Fibroblast of pulmonary artery (primary cell): ENCODE data around the gene SULT1C2.

ENCODE experiments used
- DNase-seq: peaks from one replicate; pipeline ENCODE4 v3.0.0-alpha.2; 2010; ENCODE audit warnings: low read depth
- H3K4me3 ChIP-seq: replicated peaks from 2 replicates; pipeline ENCODE4 v1.5.1; 2011; ENCODE audit warnings: low read depth, mild to moderate bottlenecking, control low read depth, low read length, moderate library complexity
- TF ChIP-seq, protein P1 (sequence below): IDR thresholded peaks from 2 replicates; pipeline ENCODE4 v1.5.1; 2011; ENCODE audit warnings: mild to moderate bottlenecking, control low read depth, low read length, inconsistent platforms; ENCODE audit errors: missing control alignments

The SULT1C2 gene

DNA sequence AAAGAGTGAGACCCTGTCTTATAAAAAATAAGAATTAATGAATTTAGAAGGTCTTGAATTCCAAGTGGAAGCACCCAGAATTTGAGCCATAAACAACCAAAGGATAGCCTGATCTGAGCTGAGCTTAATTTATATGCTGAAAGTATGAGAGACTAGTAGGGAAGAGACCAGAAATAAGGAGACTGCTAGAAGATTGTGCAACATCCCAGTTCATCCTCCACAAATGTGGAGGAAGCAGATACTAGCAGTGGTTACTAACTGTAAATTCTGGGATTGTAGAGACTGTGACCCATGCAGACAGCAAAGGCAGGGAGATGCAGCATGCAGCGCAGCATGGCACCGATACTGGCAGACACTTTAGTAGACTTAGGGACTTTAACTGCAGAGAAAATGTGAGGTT, 1.5 kb upstream of the SULT1C2 start:
- DNase-seq: no peak

DNA sequence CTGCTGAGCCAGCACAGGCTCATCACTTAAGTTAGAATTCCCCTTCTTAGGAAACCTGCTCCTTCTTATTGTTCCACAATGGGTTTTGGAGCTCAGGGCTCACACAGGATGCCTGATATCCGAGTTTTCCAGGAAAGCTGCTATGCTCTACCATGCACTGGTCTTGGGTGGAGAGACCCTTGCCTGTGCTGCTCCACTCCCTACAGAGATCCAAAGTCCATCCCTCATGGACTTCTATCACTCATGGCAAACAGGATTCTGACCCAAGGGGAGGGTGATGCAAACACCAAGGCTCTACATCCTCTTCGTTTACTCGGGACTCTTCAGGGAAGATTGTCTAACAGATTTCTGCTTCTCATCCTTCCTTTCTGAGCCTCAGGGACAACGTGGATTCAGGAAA, 5.2 kb downstream of the SULT1C2 start:
- no peak for DNase-seq
- TF ChIP-seq, protein P1, sequence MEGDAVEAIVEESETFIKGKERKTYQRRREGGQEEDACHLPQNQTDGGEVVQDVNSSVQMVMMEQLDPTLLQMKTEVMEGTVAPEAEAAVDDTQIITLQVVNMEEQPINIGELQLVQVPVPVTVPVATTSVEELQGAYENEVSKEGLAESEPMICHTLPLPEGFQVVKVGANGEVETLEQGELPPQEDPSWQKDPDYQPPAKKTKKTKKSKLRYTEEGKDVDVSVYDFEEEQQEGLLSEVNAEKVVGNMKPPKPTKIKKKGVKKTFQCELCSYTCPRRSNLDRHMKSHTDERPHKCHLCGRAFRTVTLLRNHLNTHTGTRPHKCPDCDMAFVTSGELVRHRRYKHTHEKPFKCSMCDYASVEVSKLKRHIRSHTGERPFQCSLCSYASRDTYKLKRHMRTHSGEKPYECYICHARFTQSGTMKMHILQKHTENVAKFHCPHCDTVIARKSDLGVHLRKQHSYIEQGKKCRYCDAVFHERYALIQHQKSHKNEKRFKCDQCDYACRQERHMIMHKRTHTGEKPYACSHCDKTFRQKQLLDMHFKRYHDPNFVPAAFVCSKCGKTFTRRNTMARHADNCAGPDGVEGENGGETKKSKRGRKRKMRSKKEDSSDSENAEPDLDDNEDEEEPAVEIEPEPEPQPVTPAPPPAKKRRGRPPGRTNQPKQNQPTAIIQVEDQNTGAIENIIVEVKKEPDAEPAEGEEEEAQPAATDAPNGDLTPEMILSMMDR: no peak
- H3K4me3 ChIP-seq: no peak overlapping the region

More for the DNA sequence above, 1.5 kb upstream of the SULT1C2 start:
- no peak overlapping the region for H3K4me3 ChIP-seq
- TF ChIP-seq, protein P1: no peak

DNA sequence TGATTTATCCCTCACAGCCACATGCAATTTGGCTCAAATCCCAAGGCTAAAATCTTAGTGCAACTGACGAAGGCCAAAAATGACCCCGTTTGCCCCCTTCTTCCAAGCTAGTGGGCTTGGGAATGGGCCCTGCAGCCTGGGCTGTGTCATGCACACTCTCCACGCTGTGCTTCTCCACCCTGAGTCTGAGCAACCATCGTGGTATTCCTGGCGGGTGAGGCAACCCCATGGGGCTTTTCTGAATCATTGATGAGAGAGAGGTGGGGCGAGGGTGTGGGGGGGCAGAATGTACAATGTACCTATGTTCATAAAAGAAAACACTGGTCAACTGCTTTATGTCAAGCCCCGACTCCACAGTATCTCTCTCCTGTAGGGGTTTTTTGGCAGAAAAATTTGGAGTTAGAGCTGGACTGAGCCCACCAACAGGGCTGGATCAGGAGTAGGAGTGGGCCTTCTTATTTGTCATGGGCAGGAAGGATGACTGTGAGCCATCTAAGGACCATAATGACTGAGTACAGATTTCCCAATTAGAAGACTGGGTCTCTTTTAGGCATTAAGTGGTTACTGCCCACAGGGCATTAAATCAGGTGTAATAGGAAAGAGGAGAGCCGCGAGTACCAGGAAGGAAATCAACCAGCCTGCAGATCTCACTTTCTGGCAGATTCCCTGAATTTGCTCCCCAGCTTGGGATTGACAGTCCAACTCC, 8.9 kb downstream of the SULT1C2 start:
- no peak overlapping the region for H3K4me3 ChIP-seq
- peak; percentile 13 for DNase-seq
- TF ChIP-seq, protein P1: no peak

DNA sequence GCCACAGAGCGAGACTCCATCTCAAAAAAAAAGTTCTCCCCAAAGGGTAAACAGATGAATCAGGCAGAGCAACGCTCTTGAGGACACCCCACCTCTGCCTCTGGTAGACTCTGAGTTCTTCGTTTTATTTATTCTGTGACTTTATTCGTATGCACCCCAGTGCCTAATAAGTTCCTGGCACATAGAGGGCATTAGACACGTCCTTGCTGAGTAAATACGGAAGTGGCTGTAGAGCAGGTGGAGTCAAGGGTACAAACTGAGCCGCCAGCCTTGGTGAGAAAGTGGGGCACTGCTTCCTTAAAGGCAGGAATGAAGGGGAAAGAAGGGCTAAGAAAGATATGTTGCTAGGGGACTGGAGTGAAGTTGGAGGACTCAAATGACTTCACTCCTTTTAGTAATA, 12.9 kb downstream of the SULT1C2 start:
- TF ChIP-seq, protein P1: no peak
- H3K4me3 ChIP-seq: no peak overlapping the region
- no peak for DNase-seq

DNA sequence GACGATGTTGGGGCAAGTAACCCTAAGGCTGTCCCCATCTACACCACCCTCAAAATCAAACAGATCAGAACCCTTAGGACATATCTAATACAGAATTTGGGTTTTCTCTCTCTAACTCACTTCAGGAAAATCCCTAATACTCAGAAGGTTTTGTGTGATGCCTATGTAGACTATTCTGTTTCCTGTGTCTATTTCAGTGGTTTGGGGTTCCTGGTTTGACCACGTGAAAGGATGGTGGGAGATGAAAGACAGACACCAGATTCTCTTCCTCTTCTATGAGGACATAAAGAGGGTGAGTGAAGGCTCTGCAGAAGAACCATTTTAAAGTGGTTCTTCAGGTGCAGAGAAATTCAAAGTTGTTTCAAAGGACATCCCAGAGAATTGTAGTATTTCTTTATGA, 16.3 kb downstream of the SULT1C2 start:
- H3K4me3 ChIP-seq: no peak overlapping the region
- no peak for DNase-seq
- TF ChIP-seq, protein P1: no peak

DNA sequence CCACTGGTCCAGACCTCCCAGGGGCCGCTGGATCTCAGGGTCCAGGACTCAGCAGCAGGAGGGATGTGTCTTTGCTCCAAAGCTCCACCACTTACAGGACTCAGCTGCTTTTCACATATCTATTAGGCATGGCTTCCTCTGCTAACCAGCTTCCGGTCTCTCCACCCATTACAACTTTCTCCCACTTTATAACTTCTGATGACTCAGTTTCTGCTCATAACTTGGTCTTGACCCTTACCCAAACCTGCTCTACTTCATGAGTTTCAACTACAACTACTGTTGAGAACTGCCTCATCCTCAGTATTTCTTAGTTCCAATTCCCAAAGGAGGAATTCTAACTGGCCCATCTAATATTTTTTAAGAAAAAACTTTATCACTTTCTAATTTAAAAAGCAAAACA, 17.2 kb downstream of the SULT1C2 start:
- TF ChIP-seq, protein P1: no peak
- no peak overlapping the region for H3K4me3 ChIP-seq
- no peak for DNase-seq

DNA sequence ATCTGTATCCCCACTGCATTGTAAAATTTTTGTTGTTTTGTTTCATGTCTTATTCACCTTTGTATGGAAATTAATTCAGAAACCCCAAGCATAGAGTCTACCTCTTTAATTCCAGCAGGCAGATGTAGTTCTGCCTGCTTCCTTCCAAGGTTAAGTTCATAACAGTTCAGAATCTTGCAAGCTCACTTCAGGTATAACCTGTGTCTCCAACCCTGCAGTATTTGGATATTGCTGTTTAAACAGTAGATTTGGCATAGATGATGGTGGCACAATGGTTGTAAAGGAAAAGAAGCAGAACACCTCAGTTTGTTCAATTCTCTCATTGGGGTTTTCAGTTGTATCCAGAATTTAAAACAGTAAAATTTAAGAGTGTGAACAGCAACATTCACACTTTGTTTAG, 21.2 kb downstream of the SULT1C2 start:
- TF ChIP-seq, protein P1: no peak
- DNase-seq: no peak
- H3K4me3 ChIP-seq: no peak overlapping the region
